Psoas muscle (tissue), 8 donors: Measurements from ENCODE around the gene UTP18. TPM values are rescaled to one million over a fixed set of nuclear protein-coding genes. Genes with fewer than 3 reads are reported as not detected.

ENCODE experiments used
- ATAC-seq, 4 donors: fragments of 200-7000 bp; cut with Tn5 transposase; one replicate each; pipeline ENCODE4 v1.9.1; 2020; ENCODE audit warnings: moderate library complexity in 3 of 4, mild to moderate bottlenecking in 2 of 4
- DNase-seq, 2 donors: peaks; one replicate each; pipeline ENCODE4 v3.0.0-alpha.2; 2020
- H3K27ac ChIP-seq: fragments of 200-600 bp; one replicate; pipeline ENCODE4 v1.8.0; 2022
- H3K27me3 ChIP-seq, 3 donors: fragments of 200-600 bp in 1 of 3; one replicate each; pipeline versions ENCODE4 v1.6.1 to v1.8.0; 2013 to 2022; ENCODE audit warnings: low read length in 2 of 3, mild to moderate bottlenecking in 2 of 3, moderate library complexity in 1 of 3; ENCODE audit not compliant: insufficient read depth in 3 of 3
- H3K36me3 ChIP-seq, 2 donors: fragments of 200-600 bp in 1 of 2; one replicate each; pipeline versions ENCODE4 v1.6.1 to v1.8.0; 2013 to 2022; ENCODE audit warnings: low read depth in 1 of 2, mild to moderate bottlenecking in 1 of 2, moderate library complexity in 1 of 2; ENCODE audit not compliant: insufficient read depth in 1 of 2
- H3K4me1 ChIP-seq: fragments of 200-600 bp; one replicate; pipeline ENCODE4 v1.8.0; 2022
- H3K4me3 ChIP-seq: fragments of 200-600 bp; one replicate; pipeline ENCODE4 v1.8.0; 2022; ENCODE audit warnings: mild to moderate bottlenecking
- H3K9me3 ChIP-seq: fragments of 200-600 bp; one replicate; pipeline ENCODE4 v1.8.0; 2022
- CTCF ChIP-seq: fragments of 200-600 bp; IDR thresholded peaks from one replicate; pipeline ENCODE4 v1.8.0; 2022; ENCODE audit warnings: antibody characterized with exemption
- WGBS, 3 donors: extraction: QIAGEN DNeasy Blood & Tissue Kit; methylation state at CpG; one replicate each; pipeline versions ENCODE4 v1.1.6 to v1.1.7; 2013; 5-methylcytosine and 5-hydroxymethylcytosine counted together
- intact Hi-C, 2 donors: fragments of 100-400 bp; cut with DNase I; formaldehyde crosslinking; loops; one replicate each; pipeline versions ENCODE4 v1.11.0 to v1.14.2; 2022
- polyA plus RNA-seq, 3 donors: library from polyadenylated mRNA; stranded (reverse); fragments of 200-250 nt; gene quantifications; one replicate each; pipeline ENCODE4 v1.2.3, GENCODE V29; 2013
- total RNA-seq, 4 donors: library from RNA; stranded (reverse); fragmentation: NEBNext Ultra II Directional in 2 of 4; extraction: Animal tissue kit (Norgen Biotek cat#: 25700) in 2 of 4; gene quantifications; one replicate each; pipeline versions ENCODE4 v1.2.1 to v1.2.4, GENCODE V29; 2021 to 2023
- donor health status: healthy with polysubstance abuse.
- donor health status: DM: no; HTN: no; CAD: no; lungs with moderate emphysema.
- donor health status: Bipolar disorder and iron deficiency.
- donor health status: healthy.
- donor health status: DM: yes; HTN: yes; CAD: no.
- donor health status: DM: no; HTN: no; CAD: no.
- donor health status: DM: no; HTN: no; CAD: no.
- donor health status: DM: yes; HTN: yes; CAD: no.

UTP18 gene
- total and polyA plus RNA-seq, 7 donors: 13.1 to 32.5 (median 22.3) TPM

- no peak for TF ChIP-seq CTCF
- Histone ChIP-seq H3K4me1 (no peaks in the 10 kb centered on the region), H3K27ac (no peak overlapping the region), H3K36me3 (no peaks in the 10 kb centered on the region), H3K4me3 (no peak overlapping the region), H3K9me3 (no peaks in the 10 kb centered on the region), H3K27me3 (peaks cover 0 to 4% (median 0%) of the 10 kb centered on the region in 3 donors)
- intact Hi-C loops: no loop called here
- no peak for DNase-seq
- WGBS, 3 donors: 72 to 77% (median 73%) methylated on average over 5 of the region's 5 CpGs
- ATAC-seq: no peak
Measured at GRCh38 chr17:51335883-51336822, 75.8 kb downstream of the UTP18 start.

GRCh38 chr17:51341457-51341856, 81.1 kb downstream of the UTP18 start:
- TF ChIP-seq CTCF: no peak
- Histone ChIP-seq H3K4me1 (no peaks in the 10 kb centered on the region), H3K27ac (no peak overlapping the region), H3K27me3 (no peaks in the 10 kb centered on the region), H3K9me3 (no peaks in the 10 kb centered on the region), H3K4me3 (no peak overlapping the region), H3K36me3 (no peaks in the 10 kb centered on the region)
- no peak for DNase-seq
- intact Hi-C loops: no loop called here
- ATAC-seq: no peak
- WGBS, 3 donors: 89 to 98% (median 94%) methylated on average over 3 of the region's 3 CpGs

- ATAC-seq (peak in 1 of 4 donors; percentile 48), DNase-seq (no peak)
- Histone ChIP-seq H3K27me3 (no peaks in the 10 kb centered on the region), H3K4me1 (no peaks in the 10 kb centered on the region), H3K36me3 (no peaks in the 10 kb centered on the region), H3K27ac (no peak overlapping the region), H3K4me3 (no peak overlapping the region), H3K9me3 (no peaks in the 10 kb centered on the region)
- intact Hi-C loops: no loop called here
- WGBS, 3 donors: 25 to 32% (median 27%) methylated on average over 2 of the region's 2 CpGs
- TF ChIP-seq CTCF: no peak
Measured at GRCh38 chr17:51342257-51342656, 81.9 kb downstream of the UTP18 start.

- intact Hi-C loops: no loop called here
- no peak overlapping the region for H3K27ac ChIP-seq
- H3K4me1 ChIP-seq: no peaks in the 10 kb centered on the region
- ATAC-seq: no peak
- no peak for TF ChIP-seq CTCF
- whole genome bisulfite sequencing, 3 donors: 77 to 81% (median 81%) methylated on average over 9 of the region's 9 CpGs
- H3K9me3 ChIP-seq: no peaks in the 10 kb centered on the region
- no peak for DNase-seq
- no peaks in the 10 kb centered on the region for H3K36me3 ChIP-seq
- no peaks in the 10 kb centered on the region for H3K27me3 ChIP-seq
- H3K4me3 ChIP-seq: no peak overlapping the region
Measured at GRCh38 chr17:51344532-51344931, 84.2 kb downstream of the UTP18 start.
